ENCODE data around the gene INSYN2B.
"Not testable (repeated sequence)": the region's sequence is repeated elsewhere in the genome, so short reads cannot be mapped to it uniquely, and the experiment has no call there.

Gene INSYN2B

DNA sequence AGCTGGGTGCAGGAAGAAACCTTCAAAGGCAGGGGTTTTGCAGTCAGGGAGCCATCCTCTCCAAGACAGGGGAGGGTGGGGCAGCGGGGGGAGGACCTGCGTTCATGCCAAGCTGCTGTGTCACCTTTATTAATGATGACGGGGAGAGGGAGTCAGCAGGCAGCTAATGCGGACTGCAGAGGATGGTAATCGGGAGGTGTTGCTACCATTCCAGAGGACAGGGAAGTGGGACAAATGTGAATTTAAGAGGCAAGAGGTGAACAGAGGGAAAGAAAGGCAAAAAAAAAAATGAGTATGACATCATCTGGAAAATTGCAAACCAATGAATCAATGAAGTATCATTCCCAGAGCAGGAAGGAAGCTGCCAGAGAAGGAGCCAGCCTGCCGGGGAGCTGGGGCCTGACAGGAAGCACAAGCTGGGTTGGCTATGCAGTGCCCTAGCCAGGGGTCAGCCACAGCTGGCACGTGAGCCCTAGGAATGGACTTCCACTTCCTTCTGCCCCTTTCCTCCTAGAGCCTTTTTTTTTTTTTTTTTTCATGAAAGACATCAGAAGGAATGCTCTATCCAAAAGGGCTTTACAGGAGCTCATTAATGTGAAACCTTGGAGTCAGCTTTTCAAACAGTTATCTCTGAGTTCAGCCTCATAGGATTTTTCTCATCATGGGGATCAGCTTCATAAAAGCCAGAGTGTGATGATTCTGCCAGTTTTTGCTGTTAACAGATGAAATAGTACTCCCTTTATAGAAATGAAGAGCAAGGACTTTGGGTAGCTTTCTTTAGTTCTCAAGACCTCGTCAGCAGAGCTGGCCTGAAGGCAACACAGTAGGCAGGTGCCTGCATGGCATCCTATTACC, 9.2 kb downstream of the INSYN2B start:
- DNase-seq, result no peak

DNA sequence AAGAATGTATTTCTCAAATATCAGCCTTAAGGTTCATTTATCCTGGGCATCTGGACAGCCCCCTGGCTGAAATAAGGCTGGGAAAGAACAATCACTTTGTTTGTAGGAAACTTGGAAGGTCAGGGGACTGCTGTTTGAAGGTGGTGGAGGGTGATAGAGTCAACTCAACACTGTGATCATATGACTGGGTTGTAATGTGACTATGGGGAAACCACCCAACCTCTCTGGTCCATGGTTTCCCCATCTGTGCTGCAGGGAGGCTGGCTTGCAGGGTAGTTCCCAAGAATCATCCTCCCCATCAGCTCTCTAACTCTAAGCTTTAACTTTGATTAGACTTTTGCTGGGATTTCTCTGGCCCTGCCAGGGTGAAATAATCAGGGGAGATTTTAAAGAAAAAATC, 10.0 kb downstream of the INSYN2B start:
- DNase-seq, result no peak

DNA sequence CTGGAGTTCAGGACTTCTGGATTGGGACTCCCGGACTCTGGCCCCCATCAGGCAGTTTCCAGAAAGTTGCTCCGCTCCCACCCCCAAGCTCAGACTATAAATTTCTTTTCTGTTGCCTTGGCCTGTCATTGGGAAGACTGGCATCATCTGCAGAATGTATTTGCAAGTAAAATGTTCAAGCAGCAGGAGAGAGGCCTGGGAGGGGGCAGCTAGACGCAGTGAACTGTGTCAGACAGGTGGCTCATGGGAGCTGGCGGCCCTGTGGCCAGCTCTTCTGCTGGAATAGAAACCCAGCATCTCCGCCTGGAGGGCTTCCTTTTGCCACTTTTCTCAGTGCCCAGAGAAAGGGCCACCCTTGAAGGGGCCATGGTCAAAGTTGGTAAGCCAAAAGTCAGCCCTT, 16.0 kb downstream of the INSYN2B start:
- no peak for DNase-seq

DNA sequence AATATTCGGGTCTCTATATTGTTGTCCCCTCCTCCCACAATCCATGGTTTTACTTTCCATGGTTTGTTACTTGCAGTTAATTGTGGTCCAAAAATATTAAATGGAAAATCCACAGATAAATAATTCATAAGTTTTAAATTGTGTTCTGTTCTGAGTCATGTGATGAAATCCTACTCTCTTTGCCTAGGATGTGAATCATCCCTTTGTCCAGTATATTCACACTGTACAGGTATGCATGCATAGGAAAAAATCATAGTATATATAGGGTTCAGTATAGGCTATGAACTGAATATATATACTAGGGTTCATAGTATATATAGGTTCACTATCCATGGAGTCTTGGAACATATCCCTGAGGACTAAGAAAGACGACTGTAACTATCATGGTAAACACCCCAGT, 19.6 kb downstream of the INSYN2B start:
- DNase-seq, result no peak

DNA sequence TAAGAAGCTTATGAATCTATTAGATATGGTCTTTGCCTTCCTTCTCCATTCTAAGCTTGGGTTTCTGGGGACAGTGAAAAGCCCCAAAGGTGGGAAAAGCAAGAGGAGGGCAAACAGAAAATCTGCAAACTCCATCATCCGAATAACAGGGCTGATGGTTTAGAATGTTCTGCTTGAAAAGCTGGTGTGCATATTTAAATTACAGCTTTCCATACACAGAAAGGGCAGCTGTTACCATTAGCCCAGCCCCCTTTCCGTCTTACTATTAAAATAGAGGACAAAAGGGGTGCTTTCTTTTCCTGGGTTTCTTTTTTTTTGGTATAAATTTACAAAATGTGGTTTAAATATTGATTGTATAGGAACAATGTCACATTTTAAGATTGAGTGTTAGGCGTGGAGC, 22.0 kb downstream of the INSYN2B start:
- no peak for DNase-seq

DNA sequence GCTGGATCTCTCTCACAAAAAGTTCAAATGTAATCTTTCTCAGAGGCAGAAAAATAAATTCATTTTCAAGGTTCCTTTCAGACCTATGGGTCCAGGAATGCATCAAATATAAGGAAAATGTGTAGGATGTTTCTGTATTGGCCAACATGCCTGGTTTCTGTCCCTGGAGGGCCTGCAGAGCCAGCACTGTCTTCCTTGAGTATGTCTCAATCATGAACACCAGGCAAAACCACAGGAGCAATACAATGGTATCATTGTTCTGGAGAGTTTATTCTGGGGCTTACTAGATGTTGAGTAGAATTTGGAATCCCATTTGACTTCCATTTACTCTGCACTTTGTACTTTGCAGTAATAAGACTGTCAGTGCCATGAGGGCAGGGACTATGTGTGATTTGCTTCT, 23.5 kb downstream of the INSYN2B start:
- DNase-seq, result no peak

DNA sequence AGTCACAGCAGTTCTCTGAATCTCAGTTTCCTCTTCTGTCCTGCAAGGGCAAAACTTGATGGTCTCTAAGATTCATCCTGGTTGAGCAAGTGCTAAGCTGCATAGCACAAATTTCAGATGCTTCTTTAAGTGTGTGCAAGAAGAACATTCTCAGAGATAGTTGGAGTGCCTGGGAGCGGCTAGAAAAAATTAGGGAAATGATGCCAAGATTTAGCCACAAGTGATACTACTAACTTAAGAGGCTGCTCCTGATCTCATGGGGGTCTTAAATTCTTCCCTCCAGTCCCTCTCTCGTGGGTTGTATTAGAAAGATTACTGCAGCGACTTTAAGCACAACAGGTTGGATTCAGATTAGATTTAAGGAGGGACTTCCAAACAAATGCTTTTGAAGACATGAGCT, 24.2 kb downstream of the INSYN2B start:
- DNase-seq, result no peak

DNA sequence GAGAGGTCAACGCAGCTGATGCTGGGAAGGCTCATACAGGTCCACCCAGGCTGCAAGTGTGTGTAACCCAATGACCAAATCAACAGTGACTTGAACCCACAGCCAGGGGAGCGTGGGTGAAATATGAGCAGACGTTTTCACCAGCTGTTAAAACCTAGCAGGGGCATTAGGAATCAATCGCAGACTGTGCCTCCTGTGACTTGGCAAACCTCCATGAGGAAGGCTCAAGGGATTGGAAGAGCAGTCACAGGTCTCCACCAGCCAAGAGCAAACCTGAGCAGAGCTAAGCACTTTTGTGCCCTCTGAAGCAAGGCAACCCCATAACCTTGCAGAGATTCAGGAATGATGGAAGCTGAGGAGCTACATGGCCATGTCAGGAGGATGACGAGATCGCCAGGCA, 25.5 kb downstream of the INSYN2B start:
- no peak for DNase-seq

DNA sequence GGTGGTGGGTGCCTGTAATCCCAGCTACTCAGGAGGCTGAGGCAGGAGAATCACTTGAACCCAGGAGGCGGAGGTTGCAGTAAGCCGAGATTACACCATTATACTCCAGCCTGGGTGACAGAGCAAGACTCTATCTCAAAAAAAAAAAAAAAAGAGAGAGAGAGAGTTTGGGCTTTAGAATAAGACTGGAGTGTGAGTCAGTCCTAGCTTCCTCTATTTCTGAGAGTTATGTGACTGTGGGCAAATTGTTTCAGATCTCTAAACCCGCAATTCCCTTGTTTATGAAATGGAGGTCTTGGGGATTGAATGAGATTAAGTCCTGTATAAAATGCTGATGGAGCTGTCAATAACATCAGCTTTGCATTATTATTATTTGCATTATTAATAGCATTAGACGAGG, 27.1 kb downstream of the INSYN2B start:
- not testable (repeated sequence) for DNase-seq

DNA sequence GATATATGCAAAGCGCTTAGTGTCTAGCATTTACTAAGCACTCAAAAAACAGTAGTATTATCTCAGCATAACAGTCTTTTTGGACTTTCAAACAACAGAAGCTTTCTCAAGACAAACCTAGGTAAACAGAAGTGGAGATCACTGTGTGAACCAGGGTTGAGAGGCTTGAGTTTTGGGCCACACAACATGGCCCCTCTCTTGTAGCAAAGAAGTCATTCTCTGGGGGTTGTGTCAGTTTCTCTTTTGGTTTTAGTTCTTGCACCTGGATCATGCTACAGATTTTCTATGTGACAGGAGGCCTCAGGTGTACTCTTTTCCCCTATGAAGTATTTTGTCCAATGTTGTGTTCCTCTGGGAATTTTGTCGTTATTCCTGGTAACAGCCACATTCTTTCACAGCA, 30.0 kb downstream of the INSYN2B start:
- no peak for DNase-seq

DNA sequence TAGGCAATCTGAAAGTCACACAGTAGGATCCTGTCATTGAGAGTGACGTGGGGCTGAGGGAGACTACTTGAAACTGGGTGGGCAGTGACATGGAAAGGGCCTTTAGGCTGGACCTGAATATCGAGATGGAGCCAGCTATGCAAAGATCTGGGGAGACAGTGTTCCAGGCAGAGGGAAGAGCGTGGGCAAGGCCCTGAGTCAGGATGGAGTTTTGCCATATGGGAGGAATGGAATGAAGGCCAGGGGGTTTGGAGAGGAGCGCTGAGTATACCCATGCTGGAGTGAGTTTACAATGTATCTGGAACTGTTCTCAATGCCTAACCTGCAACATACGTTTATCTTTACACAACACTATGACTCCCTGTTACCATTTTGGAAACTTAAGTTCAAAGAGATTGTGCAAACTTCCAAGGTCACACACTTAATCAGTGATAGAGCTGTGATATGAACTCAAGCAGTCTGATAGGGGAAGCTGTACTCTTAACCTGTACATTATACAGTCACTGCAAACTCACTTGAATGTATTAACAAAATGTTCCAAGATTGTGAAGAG, 33.5 kb downstream of the INSYN2B start:
- DNase-seq, result no peak

DNA sequence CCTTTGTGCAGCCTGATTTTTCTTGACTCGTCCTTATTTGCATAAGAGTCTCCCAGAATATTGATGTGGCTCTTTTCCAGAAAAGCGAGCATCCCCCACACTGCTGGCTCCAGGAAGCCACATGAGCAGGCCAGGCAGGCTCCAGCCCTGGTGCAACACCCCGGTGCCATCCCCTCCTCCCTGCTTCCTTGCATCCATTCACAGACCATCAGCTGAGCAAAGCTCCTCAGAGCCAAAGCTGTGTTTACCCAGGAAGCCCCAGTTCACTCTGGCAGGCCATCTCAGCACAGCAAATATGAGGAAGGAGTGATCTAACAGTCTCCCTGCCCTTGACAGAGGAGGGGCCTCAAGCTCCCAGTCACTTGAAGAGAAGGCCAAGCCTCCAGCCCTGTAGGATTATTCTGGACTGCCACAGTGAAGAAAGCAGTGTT, 34.4 kb downstream of the INSYN2B start:
- no peak for DNase-seq

DNA sequence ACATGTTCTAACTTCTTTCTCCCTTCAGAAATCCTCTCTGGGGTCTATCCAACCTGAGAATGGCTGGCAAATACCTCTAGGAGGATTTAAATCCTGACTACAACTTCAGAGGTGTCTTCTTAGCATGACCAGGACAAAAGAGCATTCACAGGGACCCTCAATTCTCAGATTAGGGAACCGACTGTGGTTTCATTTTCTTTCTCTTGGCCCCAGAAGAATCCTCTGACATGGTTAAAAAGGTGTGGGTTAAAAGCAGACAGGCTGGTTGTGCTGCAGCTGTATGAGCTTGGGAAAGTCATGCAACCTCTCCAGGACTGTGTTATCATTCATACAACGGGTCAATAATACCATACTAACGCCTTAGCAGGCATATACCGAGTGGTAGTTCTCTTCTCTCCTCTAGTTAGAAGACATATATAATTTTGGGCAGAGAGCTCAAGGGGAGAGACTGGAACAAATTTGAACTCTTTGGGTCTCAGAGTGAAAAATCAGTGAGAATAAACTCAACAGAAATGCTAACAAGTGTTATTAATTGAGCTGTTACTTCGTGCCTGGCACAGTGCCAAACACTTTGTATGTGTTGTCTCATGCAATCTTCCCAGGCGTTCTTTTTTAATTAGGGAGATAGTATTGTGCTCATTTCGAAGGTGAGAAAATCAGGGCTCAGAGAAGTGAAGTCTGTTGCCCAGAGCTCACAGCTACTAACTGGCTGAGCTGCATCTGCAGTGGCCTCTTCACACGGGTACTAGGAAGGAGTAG, 35.2 kb downstream of the INSYN2B start:
- no peak for DNase-seq

DNA sequence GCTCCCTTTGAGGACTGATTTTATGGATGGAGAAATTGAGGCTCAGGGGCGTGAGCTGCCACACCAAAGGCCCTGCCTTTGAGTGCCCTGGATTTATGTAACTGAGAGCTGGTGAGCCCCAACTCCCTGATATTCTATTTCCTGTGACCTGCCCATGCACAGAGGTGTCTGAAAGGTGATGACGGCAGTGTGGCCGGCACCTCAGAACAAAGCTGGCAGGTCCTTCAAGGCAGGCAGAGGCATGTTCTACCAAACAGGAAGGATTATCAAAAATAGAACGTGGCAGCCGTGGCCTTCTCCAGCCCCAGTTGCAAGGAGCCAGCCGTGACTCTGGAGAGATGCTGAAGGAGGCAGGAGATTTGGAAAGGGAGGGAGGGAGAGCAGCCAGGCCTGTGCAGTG, 36.2 kb downstream of the INSYN2B start:
- DNase-seq, result no peak

DNA sequence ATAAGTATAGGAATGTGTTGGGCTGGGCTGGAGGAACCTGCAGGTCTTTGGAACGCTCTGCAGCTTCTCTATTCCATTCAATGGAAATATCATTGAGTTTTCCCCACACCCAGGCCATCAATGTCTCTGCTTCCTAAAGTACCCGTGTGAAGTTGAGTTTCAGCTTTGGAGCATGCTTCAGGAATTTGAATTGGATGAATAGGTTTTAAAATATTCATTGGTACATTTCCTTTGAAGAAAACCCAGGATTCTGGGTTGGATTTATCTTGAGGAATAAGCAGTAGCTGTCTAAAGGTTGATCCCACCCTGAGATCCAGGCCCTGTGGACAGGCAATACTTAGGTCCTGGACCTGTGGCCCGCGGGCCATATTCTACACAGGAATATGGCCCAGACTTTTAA, 37.3 kb downstream of the INSYN2B start:
- DNase-seq, result no peak

DNA sequence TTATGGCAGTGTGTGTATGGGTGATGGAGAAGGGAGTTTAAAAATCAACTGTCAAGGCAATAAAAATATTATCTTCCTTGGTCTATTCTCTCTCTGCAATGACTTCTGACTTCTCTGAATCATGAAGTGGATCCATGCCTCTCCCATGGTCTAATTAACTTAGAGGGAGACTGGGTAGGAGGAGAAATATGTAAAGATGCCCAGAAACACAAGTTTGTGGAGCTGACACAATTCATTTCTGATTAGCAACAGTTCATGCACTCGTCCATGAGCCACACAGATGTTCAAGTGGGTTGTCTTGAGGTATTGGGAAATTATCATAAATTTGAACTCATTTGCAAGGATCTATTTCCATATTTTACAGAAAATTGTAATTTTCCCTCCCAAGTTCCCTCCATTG, 38.1 kb downstream of the INSYN2B start:
- no peak for DNase-seq

DNA sequence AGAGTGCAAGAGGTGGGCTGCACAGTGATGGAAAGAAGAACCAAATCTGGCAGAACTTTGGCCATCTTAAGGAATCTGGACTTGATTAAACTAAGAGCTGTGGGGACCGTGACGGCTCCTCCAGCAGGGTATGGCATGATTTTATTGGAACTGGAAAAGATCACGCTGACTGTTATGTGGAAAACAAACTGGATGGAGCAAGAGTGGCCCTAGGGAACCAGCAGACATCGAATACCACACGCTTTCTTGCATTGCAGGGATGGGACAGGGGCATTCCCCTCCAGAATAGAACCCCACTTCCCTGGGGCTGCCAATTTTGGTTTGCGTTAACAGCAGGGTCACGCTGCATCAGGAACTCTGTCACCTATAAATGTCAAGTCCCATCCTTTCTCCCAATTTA, 38.8 kb downstream of the INSYN2B start:
- DNase-seq, result no peak

DNA sequence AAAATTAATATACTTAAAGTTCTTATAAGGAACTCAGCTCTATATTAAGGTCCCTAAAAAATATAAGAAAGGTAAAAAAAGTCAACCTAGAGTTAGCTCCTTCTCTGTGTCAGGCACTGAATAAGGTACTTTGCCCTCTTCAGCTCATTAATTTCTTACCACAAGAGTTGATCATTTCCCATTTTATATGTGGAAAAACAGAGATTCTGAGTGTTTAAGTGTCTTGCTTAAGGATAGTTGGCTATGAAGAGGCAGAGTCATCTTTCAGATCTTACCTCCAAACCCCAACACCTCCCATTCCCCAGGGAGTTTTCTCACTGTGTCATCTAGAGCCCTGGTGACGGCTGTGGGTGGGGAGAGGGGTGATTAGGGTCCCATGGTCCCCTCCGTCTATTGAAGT, 40.6 kb downstream of the INSYN2B start:
- no peak for DNase-seq

DNA sequence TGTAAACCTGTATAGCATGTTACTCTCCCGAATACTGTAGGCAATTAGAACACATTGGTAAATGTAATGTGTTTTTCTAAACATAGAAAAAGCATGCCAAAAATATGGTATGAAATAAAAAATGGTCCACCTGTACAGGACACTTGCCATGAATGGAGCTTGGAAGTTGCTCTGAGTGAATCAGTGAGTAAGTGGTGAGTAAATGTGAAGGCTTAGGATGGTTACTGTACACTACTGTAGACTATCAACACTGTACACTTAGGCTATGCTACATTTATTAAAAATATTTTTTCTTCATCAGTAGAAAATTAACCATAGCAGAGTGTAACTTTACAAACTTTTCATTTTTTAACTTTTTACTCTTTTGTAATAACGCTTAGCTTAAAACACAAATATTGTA, 41.9 kb downstream of the INSYN2B start:
- no peak for DNase-seq

DNA sequence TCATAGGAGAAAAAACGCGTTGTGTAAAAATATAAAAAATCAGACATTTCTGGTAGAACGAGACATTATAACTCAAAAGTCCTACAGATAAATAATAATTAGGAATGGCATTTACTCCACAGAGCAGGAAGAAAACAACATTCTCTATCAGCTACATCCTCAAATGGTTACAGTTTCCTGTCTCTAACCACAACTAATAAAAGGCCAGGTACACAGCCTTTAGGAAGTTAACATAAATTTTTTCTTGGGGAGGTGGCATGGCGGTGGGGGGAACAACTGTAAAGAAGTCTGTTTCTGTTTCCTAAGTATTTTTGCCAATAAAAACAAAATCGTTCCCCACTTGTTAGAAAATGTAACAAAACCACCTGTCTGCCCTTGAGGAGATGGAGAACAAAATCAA, 44.5 kb downstream of the INSYN2B start:
- no peak for DNase-seq

DNA sequence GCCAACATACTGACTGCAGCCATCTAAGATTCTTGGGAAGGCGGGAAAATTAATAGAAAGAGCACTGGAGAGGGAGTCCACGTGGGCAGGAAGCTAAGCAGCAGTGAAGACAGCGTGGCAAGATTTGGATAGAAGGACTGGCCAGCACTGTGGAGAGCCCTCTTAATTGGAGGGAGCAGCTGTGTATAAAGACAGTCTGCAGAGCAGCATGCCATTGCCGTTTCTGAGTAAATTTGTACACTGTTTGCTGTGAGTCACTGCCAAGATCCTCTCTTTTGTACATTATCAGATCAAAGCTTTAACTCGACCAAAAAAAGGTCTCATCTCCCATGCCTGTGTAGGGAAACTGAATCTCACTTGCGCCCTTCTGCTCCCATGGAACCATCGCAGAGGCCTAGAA, 45.3 kb downstream of the INSYN2B start:
- no peak for DNase-seq

DNA sequence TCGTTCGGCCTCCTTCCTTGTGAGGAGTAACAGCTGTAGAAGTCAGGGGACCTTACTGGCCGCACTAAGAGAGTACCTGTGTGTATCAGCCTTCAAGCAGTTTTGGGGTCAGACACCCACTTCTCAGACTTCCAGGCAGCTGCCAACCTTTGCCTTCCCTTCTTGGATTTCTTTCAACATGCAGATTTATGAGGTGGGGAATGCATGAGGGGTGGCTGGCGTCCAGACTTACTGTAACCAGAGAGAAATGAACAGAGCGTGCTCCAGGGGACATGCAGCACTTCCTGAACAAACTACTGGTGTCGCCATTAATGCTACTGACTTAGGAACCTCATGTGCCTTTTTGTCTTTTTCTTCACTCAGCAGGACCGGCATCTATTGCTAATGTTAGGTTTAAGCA, 46.7 kb downstream of the INSYN2B start:
- DNase-seq, result no peak

DNA sequence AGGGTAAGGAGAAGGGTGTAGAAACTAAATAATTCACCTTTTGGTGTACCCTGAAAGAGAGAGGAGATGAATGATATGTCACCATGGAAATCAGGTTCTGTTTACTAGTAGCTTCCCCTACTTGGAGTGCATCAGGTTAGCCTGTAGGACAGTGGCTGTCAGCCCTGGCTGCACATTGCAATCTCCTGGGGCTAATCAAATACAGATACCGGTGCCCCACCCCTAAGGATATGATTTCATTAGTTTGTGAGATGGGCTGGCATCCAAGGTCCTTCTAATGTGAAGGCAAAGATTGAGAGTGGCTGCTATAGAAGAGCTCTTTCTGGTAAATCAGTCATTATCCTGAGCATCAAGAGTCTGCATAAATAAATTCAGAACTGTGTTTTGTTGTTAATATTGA, 47.2 kb downstream of the INSYN2B start:
- no peak for DNase-seq

DNA sequence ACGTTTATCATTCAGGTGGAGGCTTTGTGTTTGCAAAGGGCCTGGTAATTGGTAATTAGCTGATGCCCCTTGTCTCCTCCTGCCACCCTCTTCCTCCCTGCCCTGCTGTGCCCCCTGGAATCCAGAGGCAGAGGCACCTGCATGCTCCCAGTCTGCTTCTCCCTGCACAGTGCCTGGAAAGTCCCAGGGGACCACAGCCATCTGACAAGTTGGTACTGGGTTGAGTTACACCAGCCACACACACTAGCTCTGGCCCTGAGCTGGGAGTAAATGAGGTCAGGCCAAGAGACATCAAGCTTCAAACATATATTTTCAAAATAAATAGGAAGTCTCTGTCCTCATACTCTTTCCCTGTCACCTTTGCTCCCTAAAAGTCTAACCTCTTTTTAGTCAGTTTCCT, 56.3 kb downstream of the INSYN2B start:
- no peak for DNase-seq
